GM21786 (cell line): ENCODE data around the gene IFNA13.

Experiments
- ATAC-seq: cut with Tn5 transposase; IDR thresholded peaks from one replicate; pipeline ENCODE4 v1.9.1; 2021; ENCODE audit not compliant: unreplicated experiment

The IFNA13 gene

DNA sequence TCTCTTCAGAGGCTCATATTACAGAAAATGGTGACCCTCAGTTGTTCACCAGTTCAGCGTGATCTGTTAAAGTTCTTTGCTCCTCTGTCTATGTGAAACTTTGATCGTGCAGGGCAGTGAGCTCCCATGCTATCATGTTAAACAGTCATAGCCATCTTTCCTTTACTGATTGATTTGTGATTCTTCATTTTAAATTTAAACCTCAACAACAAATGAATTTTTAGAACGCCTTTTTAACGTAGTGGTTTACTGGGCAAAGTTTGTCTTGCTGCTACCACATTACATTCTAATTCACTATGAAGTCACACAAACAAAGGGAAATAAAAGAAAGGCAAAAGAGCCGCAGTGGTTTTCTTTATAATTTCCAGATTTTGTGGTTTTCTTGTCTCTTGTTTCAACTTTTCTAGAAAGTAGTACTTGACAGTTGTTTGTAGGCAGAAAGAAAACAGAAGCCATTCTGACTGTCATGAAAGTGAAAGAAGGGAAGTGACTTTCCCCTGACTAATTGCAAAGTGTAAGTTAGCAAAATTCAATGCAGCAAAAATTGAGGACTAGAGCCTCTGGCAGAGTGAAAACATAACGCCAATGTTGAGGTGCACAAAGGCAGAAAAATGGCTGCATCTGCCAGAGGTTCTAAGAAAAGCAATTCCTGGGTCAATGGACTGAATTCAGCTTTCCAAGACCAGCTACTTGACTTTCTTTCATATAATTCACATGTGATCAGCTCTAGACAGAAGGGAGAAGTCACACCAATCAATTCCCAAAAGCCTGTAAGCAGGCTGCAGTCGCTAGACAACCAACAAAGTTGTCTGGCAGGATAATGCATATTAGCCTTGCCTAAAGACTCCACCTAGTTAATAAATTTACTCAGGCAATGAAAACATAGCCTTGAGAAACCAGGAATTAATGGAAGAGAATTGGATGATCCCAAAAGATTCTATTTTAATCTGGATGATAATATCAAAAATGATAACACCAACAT is 10.1 kb downstream of the IFNA13 start:
- peak; percentile 89 for ATAC-seq

DNA sequence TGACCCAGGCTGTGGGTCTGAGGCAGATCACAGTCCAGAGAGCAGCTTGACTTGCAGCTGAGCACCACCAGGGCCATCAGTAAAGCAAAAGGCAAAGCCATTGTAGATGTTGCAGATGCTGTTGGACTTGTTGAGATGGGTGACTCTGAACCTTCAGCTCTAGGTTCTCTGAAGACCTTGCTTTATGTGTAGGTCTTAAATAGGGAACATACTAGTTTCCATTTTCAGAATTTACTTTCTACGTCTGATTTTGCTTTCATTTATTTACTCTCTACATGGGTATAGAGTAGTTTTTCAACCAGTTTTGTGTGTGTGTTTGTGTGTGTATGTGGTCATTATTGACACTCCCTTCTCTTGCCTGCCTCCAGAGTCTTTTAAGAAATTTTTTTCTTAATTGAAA is 17.1 kb downstream of the IFNA13 start, which contains the start of gene IFNA6:
Gene IFNA6, minus strand, starts transcription at position 101 of the 400 bp plus-strand sequence. Its CDS starts 0 bp downstream, at position 101.
- ATAC-seq = no peak

DNA sequence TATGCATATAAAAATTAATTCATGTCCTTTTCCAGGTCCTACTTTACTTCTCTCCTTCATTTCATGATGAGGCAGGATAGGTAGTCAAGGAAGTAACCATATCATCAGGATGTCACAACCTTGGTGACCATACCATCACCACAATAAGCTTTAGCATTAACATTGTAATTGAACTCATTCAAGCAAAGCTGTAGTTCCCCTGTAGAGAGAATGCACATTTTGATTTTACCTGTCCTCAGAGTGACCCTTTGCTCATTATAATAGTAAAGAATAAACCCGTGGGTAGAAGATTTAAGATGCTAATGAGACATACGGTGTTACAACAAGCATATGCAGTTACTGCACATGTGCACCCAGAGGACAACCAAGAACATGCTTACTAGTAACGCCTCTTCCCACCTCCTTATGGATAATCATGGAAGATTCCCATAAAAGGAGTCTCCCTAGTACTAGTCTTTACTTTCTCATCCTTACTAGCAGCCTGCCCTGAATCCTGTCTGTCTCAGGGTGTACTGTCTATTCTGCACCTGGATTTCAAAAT is 19.4 kb downstream of the IFNA13 start:
- no peak for ATAC-seq

DNA sequence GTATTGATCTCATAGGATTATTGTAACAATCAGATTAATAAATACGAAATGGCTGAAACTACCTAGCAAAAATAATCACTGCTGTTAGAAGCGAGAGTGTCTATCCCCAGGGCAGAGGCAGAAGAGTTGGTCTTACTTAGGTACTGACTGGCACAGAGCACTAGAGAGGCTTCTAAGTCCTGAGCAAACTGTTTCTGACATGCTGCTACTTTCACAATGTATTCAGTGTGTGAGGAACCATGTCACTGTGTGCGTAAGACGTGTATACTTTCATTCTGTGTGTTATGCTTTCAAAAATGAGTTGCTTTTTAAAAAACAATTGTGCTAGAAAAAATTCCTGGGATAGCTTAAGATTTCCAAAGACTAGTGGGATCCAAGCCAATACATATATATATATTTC is 27.1 kb downstream of the IFNA13 start:
- ATAC-seq = no peak

DNA sequence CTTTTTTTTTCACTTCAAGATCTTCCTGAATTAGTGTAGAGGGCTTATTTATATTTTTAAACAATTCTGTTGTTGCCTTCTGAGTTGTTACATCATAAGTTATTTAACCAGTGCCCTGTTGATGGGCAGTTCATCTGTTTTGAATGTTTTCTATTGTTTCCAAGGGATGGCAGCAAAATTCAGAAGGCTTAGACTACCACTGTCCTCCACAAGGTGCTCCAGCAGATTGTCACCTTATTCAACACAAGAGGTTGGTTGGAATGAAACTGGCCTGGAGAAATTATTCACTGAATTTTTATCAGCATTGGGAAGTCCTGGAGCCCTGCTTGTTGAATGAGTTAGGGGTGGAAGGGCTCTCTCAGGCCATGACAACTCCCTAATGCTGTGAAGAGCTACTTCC is 31.4 kb downstream of the IFNA13 start:
- no peak for ATAC-seq

DNA sequence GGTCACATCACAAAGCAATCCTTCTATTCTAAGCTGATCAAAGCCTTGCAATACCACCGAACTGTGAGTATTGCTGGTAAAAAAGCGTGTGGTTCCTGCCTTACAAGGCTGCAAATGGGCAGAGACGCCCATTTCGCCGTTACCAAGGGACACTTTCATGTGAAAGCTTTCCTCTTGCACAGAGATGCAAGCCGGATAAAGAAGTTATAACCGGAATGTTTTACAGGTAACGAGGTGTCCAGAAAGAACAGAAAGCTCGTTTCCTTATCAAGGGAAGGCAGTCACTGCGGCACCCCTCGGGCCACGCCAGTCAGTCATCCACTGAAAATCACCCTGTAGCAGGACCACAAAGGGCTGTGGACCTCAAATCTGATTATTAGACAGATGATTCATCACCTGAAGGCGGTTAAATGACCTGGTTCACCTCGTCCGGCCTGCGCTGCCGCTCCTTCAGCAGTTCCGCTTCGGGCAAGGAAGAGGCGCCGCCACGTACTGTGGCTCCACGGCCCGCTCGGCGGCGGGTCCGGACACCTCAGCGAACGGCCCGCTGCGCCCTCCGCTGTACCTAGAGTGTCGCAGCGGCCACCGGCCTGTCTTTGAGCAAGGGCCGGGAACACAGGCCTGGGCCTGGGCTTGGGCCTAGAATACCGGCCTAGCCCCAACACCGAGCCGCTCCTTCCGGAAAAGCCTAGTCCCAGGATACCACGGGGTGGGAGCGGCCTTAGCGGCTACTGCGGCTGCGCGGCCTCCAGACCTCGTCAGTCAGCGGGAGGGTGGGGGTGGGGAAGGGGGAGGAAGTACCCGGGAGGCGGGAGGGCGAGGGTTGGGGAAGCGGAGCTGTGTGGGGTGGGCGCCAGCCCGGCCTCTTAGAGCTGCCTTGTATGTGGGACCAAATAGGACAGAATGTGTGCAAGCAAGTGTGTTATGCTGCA is 32.9 kb downstream of the IFNA13 start, which contains the start of gene KLHL9:
Gene KLHL9, minus strand, starts transcription at position 704 of the 932 bp plus-strand sequence. Its CDS starts 545 bp downstream, at position 159.
- peak; percentile 85 for ATAC-seq

DNA sequence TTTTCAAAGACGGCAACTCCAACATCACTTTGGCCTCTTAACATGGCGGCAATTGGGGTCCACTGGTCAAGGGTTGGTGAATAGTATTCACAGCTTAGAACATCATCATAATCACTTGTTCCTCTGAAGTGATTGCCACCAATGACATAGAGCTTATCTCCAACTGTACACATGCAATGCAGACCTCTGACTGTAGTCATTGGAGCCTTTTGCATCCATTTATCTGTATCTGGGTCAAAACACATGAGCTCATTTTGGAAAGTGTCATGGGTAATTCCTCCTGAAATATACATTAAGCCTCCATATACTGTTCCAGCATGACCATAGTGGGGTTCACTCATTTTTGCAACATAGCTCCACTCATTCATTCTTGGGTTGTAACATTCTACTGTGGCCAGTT is 34.6 kb downstream of the IFNA13 start:
- ATAC-seq = no peak

DNA sequence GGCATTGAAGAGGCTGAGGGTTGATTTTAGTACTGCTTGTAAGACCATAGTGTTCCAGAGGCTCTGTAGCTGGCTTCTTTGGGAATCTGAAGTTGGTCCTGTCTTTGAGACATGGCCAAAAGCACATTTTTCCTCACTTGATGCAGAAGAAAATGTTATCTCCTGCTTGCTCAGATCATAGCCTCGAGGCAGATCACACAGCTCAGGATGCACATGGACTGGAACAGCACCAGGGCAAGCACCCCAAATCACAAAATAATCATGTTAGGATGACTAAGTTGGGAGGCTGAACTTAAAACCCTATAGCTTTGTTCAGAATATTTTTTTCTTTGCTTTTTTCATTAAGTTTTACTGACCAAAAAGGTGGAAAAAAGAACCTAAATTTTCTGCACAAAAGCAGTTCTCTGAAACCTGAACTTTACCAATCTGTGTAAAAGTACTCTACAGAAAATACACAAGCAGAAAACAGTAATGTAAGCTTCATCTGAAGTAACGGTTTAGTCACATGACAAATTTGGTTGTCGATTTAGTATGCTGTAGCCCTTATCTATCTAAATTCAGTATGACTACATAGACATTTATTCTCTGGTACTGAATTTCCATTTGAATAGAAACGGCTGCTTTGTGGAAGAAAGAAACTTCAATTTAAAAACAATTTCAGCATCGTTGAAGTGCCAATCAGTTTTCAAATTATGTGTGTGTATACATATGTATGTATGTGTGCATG is 36.0 kb downstream of the IFNA13 start:
- no peak for ATAC-seq

DNA sequence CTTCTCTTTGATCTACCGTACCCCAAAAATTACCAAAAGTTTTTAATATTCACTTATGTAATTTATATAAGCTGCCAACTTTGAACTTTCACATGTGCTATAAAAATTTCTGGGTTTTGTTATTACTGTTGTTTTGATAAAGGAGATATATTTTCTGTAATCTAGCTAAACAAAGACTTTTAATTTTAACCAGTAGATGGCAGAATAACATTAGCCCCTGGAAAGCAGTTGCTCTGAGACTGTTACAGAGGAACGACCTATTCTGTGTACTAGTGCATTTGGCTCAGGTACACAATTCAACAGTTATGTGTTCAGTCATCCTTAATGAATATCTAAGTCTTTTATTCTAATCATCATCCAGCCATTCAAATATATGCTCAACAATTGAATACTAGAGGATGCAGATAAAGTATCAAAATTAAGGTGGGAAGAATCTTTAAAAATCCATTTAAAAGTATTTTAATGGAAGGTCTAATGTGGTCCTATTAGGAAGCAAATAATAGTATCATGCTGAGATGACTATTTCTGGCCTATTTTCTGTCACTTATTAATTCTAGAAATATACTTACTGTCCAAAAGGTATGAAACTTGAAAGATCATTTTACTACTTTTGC is 41.2 kb downstream of the IFNA13 start:
- peak; percentile 88 for ATAC-seq

DNA sequence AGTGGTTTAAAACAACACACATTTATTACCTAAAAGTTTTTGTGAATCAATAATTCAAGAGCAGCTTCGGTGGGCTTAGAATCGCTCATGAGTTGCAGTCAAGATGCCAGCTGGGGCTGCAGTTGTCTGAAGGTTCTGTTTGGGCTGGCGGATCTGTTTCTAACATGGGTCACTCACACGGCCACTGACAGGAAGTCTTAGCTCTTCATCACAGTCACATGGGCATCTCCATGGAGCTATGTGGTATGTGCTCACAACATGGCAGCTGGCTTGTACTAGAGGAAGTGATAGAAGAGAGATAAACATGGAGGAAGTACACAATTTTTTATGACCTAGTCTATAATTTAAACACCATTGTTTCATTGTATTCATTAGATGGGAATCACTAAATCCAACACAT is 43.8 kb downstream of the IFNA13 start:
- ATAC-seq = no peak

DNA sequence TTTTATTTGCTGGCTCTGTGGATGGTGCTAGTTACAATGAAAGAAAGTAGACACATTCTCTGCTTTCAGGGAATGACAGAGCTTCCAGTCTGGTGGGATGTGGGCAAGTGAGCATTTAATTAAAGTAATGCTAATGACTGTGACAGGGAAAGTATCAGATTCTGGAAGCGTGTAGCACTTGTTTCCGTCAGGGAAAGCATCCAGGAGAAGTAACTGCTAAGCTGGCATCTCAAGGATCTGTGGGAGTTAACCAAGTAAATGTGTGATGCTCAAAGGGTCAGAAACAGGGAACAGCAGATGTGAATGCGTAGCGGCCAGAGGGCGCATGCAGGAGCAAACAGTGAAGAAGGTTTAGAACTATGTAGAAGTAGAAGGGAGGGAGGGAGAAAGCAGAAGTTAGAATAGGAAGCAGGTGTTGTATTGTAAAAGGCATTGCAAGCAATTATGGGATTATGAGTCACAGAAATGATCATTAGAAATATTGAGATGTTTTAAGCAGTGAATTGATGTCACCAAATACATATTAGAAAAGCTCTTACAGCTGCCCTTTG is 44.9 kb downstream of the IFNA13 start:
- no peak for ATAC-seq

DNA sequence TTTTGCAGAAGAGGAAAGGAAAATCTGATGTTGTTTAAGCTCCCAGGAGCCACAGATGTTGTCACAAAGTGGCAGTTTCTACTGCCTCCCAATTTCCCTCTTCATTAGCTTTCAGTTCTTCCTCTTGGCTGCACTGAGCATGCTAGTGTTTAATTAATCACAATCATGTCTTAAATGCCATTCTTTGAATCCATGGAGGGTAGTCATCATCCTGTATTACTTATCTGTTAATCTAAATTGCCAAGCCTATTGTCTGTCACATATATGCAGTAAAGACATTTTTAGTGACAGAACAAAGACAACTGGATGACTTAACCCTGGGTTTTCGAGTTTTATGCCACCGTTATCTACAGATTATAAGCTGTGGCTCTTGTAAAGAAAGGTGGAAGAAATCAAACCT is 47.4 kb downstream of the IFNA13 start:
- no peak for ATAC-seq

DNA sequence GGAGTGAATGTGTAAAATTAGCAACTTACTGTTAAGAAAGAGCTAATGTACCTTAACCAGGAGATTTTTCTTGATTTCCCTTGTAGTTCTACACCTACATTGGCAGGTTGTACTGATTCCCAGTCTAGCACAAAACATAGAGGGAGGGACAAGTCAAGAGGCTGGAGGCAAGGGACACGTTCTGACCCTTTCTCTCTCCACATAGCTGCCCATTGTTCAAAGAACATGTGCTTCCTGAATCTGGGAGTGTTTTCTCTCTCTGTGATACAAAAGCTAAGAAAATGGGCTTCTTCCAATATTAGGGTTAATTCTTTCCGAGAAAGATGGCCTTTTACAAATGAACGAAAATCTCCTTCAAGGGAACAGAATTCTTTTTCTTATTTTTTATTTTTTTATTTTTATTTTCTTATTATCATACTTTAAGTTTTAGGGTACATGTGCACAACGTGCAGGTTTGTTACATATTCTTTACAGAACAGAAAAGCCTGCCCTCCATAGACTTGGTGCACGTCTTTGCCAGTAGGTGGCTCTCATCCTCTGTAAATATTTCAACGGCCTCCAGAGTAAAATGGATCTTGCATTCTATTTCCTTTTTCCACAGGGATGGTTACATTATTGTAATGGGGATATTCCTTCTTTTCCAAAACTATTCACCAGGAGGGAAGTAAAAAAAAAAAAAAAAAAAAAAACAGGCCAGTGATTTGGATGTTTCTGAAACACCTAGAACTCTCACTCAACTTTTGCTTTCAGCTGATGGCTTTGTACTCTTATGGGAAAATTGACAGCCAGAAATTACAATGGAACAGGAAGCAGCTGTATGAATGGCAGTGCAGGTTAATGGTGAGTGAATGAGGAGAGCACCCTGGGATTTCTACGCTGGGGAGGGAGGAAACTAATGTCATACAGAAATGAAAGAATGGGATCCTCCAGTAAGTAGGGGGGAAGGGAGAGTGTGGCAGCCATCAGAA is 49.6 kb downstream of the IFNA13 start:
- peak; percentile 59 for ATAC-seq
